GM23248 (cell line): ENCODE data around the gene RMC1.

Experiments
- EZH2 ChIP-seq: fragments of 200-600 bp; sonication (generic); IDR thresholded peaks from 2 replicates; pipeline ENCODE4 v1.6.1; 2018; ENCODE audit warnings: antibody characterized with exemption, mild to moderate bottlenecking; ENCODE audit not compliant: insufficient read depth, poor library complexity, severe bottlenecking
- EZH2phosphoT487 ChIP-seq: fragments of 200-600 bp; sonication (generic); IDR thresholded peaks from 2 replicates; pipeline ENCODE4 v1.6.1; 2018; ENCODE audit warnings: antibody characterized with exemption, moderate library complexity, mild to moderate bottlenecking, low read depth; ENCODE audit not compliant: insufficient read depth

DNA sequence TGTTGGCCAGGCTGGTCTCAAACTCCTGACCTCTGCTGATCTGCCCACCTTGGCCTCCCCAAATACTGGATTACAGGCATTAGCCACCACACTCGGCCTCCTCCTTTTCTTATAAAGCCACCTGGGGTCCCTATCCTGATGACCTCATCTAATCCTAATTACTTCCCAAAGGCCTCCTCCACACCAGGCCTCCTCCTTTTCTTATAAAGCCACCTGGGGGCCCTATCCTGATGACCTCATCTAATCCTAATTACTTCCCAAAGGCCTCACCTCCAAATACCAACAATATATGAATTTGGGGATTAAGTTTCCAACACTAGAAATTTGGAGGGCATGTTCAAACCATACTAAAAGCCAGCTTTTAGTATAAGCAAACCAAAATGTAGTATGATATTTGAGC is 9.7 kb upstream of the RMC1 start:
- TF ChIP-seq EZH2phosphoT487 (no peak), EZH2 (no peak)
